Sigmoid colon (tissue), 4 donors: ENCODE measurements around the gene CDH23.

Source experiments
- EP300 ChIP-seq, 4 donors: sonication (generic); formaldehyde crosslinking; IDR thresholded peaks; one replicate each; pipeline ENCODE4 v1.6.1; 2017; ENCODE audit warnings: antibody characterized with exemption in 4 of 4
- POLR2A ChIP-seq, 2 donors: fragments of 450-650 bp; IDR thresholded peaks; one replicate each; pipeline ENCODE4 v1.6.1; 2016; ENCODE audit warnings: antibody characterized with exemption in 2 of 2, mild to moderate bottlenecking in 2 of 2, moderate library complexity in 2 of 2
- POLR2AphosphoS5 ChIP-seq, 4 donors: sonication (generic); formaldehyde crosslinking; IDR thresholded peaks; one replicate each; pipeline ENCODE4 v1.6.1; 2017; ENCODE audit warnings: antibody characterized with exemption in 4 of 4
- TF ChIP-seq, protein P1 (sequence below), 4 experiments: fragments of 450-650 bp in 3 of 4; fragments of 200-600 bp in 1 of 4; IDR thresholded peaks; one replicate each; pipeline ENCODE4 v1.5.1; 2016 to 2019; ENCODE audit warnings: antibody characterized with exemption in 4 of 4, mild to moderate bottlenecking in 3 of 4, moderate library complexity in 2 of 4

DNA sequence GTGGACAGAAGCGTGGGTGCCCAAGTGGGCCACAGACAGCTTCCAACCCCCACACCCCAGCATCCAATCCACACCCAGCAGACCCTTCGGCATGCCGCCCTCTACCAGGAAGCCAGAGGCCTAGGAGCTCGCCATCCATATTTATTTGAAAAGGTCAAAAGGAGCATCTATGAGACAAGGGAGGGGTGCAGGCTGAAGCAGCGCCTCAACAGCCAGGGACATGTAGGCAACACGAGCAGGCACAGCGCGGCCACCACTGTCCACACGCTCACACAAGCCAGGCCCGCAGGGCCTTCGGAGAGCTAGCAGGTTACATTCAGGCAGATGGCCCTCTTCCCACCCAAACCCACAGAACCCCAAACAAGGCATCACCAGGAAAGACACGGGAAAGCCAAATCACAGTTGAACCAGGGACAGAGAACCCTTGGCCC lies 419.7 kb downstream of the CDH23 start:
- TF ChIP-seq, protein P1, sequence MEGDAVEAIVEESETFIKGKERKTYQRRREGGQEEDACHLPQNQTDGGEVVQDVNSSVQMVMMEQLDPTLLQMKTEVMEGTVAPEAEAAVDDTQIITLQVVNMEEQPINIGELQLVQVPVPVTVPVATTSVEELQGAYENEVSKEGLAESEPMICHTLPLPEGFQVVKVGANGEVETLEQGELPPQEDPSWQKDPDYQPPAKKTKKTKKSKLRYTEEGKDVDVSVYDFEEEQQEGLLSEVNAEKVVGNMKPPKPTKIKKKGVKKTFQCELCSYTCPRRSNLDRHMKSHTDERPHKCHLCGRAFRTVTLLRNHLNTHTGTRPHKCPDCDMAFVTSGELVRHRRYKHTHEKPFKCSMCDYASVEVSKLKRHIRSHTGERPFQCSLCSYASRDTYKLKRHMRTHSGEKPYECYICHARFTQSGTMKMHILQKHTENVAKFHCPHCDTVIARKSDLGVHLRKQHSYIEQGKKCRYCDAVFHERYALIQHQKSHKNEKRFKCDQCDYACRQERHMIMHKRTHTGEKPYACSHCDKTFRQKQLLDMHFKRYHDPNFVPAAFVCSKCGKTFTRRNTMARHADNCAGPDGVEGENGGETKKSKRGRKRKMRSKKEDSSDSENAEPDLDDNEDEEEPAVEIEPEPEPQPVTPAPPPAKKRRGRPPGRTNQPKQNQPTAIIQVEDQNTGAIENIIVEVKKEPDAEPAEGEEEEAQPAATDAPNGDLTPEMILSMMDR (IDR thresholded peaks at IDR 0.05) = no peak
- no peak for TF ChIP-seq POLR2AphosphoS5 (IDR thresholded peaks at IDR 0.05)
- TF ChIP-seq POLR2A (IDR thresholded peaks at IDR 0.05) = no peak
- no peak for TF ChIP-seq EP300 (IDR thresholded peaks at IDR 0.05)
